ENCODE results near the gene MGAT3.
A peak's percentile ranks its signal among the peaks of the same experiment; 100 is the strongest.

The MGAT3 gene

DNA sequence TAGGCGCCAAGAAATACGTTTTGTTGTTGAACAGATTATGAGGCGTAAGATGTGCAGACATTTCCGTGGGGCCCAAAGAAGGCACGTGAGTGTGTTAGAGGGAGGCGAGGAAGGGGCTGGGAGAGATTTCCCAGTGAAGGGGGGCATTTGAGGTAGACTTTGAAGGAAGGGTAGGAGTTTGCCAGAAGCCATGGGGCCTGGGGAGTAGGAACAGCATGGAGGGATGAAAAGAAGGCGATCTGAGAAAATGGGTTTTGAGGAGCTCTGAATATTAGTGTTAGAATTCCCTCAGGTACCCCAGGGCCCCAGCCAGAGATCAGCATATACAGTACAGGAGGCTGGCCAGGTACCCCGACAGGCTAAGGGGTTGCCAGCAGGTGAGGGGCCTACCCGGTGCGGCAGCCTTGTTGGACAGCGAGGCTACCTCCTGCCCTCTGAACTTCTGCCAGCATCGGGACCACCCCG, 44.9 kb downstream of the MGAT3 start:
- Histone ChIP-seq H3K4me2 (ENCODE audit: low read depth, low read length, poor library complexity, severe bottlenecking) (peak overlapping the region; percentile 92), H3K4me3 (ENCODE audit: insufficient read depth, low read length, poor library complexity, severe bottlenecking) (peak overlapping the region; percentile 93), H3K9ac (ENCODE audit: low read length) (peak overlapping the region; percentile 93; the same call in 1 of the 2 replicates), H4K20me1 (ENCODE audit: low read depth, low read length) (no peaks in the 10 kb centered on the region), H2AFZ (ENCODE audit: low read depth, low read length, severe bottlenecking) (peak overlapping the region; percentile 45), H3K79me2 (ENCODE audit: insufficient read depth, low read length) (peaks cover 42% of the 10 kb centered on the region), H3K9me3 (ENCODE audit: insufficient read depth, low read length) (no peaks in the 10 kb centered on the region), H3K9me2 (replicated peaks; ENCODE audit: insufficient read depth, low read length) (no peaks in the 10 kb centered on the region), H3K27me3 (ENCODE audit: low read length) (no peaks in the 10 kb centered on the region), H3K27ac (ENCODE audit: low read depth, low read length) (no peak overlapping the region), H3F3A (ENCODE audit: insufficient read depth) (no peaks in the 10 kb centered on the region), H3K36me3 (ENCODE audit: low read length) (no peaks in the 10 kb centered on the region)
- no peak for TF ChIP-seq EZH2phosphoT487 (conservative IDR thresholded peaks at IDR 0.05; ENCODE audit: low read length)
- TF ChIP-seq, protein P1, sequence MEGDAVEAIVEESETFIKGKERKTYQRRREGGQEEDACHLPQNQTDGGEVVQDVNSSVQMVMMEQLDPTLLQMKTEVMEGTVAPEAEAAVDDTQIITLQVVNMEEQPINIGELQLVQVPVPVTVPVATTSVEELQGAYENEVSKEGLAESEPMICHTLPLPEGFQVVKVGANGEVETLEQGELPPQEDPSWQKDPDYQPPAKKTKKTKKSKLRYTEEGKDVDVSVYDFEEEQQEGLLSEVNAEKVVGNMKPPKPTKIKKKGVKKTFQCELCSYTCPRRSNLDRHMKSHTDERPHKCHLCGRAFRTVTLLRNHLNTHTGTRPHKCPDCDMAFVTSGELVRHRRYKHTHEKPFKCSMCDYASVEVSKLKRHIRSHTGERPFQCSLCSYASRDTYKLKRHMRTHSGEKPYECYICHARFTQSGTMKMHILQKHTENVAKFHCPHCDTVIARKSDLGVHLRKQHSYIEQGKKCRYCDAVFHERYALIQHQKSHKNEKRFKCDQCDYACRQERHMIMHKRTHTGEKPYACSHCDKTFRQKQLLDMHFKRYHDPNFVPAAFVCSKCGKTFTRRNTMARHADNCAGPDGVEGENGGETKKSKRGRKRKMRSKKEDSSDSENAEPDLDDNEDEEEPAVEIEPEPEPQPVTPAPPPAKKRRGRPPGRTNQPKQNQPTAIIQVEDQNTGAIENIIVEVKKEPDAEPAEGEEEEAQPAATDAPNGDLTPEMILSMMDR (IDR thresholded peaks at IDR 0.05; ENCODE audit: insufficient read depth, low read length, poor library complexity, severe bottlenecking): no peak

DNA sequence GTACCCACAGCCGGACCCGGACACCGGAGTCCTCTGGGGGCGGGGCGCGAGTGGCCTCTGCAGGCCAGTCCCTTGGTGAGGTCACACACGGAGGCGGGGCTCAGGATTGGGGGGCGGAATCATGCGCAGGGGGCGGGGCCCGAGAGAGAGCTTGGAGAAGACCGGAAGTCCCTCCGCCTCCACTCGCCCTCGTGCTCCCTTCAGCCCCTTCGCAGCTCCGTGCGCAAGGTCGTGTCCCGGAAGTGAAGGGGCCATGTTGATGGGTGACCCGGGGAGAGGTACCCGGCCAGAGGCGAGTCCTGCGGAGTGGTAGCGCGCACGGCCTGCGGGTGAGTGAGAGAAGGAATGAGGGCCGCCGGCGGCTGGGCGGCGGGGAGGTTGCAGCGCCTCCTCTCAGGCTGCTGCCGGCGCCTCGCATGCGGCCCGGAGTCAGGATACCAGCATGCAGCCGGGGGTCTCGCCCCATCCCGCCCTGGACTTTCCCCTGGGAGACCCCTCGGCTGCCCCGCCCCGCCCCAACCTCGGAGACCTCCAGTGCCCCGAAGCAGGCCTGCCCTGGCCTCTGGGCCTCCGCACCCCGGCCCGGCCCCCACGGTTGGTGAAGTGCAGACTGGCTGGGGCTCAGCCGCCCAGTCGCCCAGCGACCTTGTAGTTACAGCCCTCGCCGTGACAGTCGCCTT, 45.4 kb downstream of the MGAT3 start, which contains the start of gene MIEF1:
TSS of gene MIEF1 (plus strand) at position 182 of the 680 bp plus-strand sequence. CDS start 9,005 bp downstream, outside the sequence.
- H3K9me2 ChIP-seq (replicated peaks; ENCODE audit: insufficient read depth, low read length): no peaks in the 10 kb centered on the region
- peak within 1 kb of the TSS; percentile 93 for H3K9ac ChIP-seq (ENCODE audit: low read length)
- H3K27ac ChIP-seq (ENCODE audit: low read depth, low read length): peak within 1 kb of the TSS; percentile 28
- TF ChIP-seq EZH2phosphoT487 (conservative IDR thresholded peaks at IDR 0.05; ENCODE audit: low read length): no peak
- TF ChIP-seq, protein P1 (IDR thresholded peaks at IDR 0.05; ENCODE audit: insufficient read depth, low read length, poor library complexity, severe bottlenecking): no peak
- no peaks in the 10 kb centered on the region for H3K9me3 ChIP-seq (ENCODE audit: insufficient read depth, low read length)
- peak within 1 kb of the TSS; percentile 45 for H2AFZ ChIP-seq (ENCODE audit: low read depth, low read length, severe bottlenecking)
- no peaks in the 10 kb centered on the region for H3F3A ChIP-seq (ENCODE audit: insufficient read depth)
- no peaks in the 10 kb centered on the region for H3K36me3 ChIP-seq (ENCODE audit: low read length)
- no peaks in the 10 kb centered on the region for H3K27me3 ChIP-seq (ENCODE audit: low read length)
- no peaks in the 10 kb centered on the region for H4K20me1 ChIP-seq (ENCODE audit: low read depth, low read length)
- H3K4me3 ChIP-seq (ENCODE audit: insufficient read depth, low read length, poor library complexity, severe bottlenecking): peak within 1 kb of the TSS; percentile 93
- peaks cover 45% of the 10 kb centered on the region for H3K79me2 ChIP-seq (ENCODE audit: insufficient read depth, low read length)
- peak within 1 kb of the TSS; percentile 92 for H3K4me2 ChIP-seq (ENCODE audit: low read depth, low read length, poor library complexity, severe bottlenecking)

DNA sequence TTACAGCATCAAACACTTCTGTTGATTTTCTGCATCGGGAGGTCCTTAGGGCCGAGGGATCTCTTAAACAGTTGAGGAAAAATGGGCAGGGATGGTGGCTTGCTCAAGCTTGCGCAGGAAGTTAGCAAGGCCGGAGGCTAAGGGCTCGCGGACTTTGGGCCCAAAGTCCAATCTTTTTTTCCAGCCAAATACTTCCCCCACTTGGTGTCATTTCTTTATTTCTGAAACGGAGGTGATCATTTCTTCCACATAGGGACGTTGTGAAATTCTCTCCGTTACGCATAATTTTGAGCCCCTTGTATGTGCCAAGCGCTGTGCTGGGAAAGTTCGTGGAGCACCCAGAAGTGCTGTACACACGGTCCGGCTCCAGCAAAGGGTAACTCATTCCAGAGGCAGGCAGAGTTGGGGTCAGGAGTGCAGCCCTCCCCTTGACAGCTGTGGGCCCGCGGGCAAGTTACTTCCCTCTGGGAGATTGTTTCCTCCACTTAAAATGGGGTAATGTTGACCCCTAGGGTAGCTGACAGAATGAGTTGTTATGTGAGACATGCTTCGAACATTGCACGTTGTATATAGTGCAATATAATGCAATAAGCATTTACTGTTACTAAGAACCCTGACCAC, 46.1 kb downstream of the MGAT3 start:
- peak overlapping the region; percentile 45 for H2AFZ ChIP-seq (ENCODE audit: low read depth, low read length, severe bottlenecking)

More for the DNA sequence above, 46.1 kb downstream of the MGAT3 start:
- peaks cover 49% of the 10 kb centered on the region for H3K79me2 ChIP-seq (ENCODE audit: insufficient read depth, low read length)
- H3K36me3 ChIP-seq (ENCODE audit: low read length): no peaks in the 10 kb centered on the region
- H3K27me3 ChIP-seq (ENCODE audit: low read length): no peaks in the 10 kb centered on the region
- H3K9me3 ChIP-seq (ENCODE audit: insufficient read depth, low read length): no peaks in the 10 kb centered on the region
- peak overlapping the region; percentile 92 for H3K4me2 ChIP-seq (ENCODE audit: low read depth, low read length, poor library complexity, severe bottlenecking)
- peak overlapping the region; percentile 93 for H3K9ac ChIP-seq (ENCODE audit: low read length)
- no peaks in the 10 kb centered on the region for H4K20me1 ChIP-seq (ENCODE audit: low read depth, low read length)
- no peak for TF ChIP-seq EZH2phosphoT487 (conservative IDR thresholded peaks at IDR 0.05; ENCODE audit: low read length)
- TF ChIP-seq, protein P1 (IDR thresholded peaks at IDR 0.05; ENCODE audit: insufficient read depth, low read length, poor library complexity, severe bottlenecking): no peak
- H3K27ac ChIP-seq (ENCODE audit: low read depth, low read length): peak overlapping the region; percentile 28
- no peaks in the 10 kb centered on the region for H3K9me2 ChIP-seq (replicated peaks; ENCODE audit: insufficient read depth, low read length)
- H3K4me3 ChIP-seq (ENCODE audit: insufficient read depth, low read length, poor library complexity, severe bottlenecking): peak overlapping the region; percentile 93
- no peaks in the 10 kb centered on the region for H3F3A ChIP-seq (ENCODE audit: insufficient read depth)

Measured in SU-DHL-6 (cell line).